WERI-Rb-1 (cell line): ENCODE measurements around the gene OR52E1.

ENCODE experiments used
- DNase-seq: peaks from one replicate; pipeline ENCODE4 v3.0.0-alpha.2; 2020
- H3K27ac ChIP-seq: fragments of 250-450 bp; sonication (Bioruptor Pico); 2 replicates; pipeline ENCODE4 v1.5.1; 2020; ENCODE audit warnings: mild to moderate bottlenecking, moderate library complexity
- H3K27me3 ChIP-seq: fragments of 250-450 bp; sonication (Bioruptor Pico); 2 replicates; pipeline ENCODE4 v1.5.1; 2021; ENCODE audit warnings: mild to moderate bottlenecking, low read depth, moderate library complexity; ENCODE audit not compliant: insufficient read depth, severe bottlenecking
- H3K36me3 ChIP-seq: fragments of 250-450 bp; sonication (Bioruptor Pico); 2 replicates; pipeline ENCODE4 v1.5.1; 2020; ENCODE audit warnings: mild to moderate bottlenecking, moderate library complexity
- H3K4me3 ChIP-seq: 2 replicates; pipeline ENCODE4 v1.5.1; 2011; ENCODE audit warnings: low read depth, mild to moderate bottlenecking, control low read depth, low read length
- H3K9me3 ChIP-seq: fragments of 250-450 bp; sonication (Bioruptor Pico); 2 replicates; pipeline ENCODE4 v1.5.1; 2021; ENCODE audit warnings: mild to moderate bottlenecking, moderate library complexity; ENCODE audit not compliant: severe bottlenecking
- CTCF ChIP-seq: IDR thresholded peaks from 2 replicates; pipeline ENCODE4 v1.5.1; 2011; ENCODE audit warnings: low read depth, mild to moderate bottlenecking, control low read depth, inconsistent platforms, low read length

Gene OR52E1

GRCh38 chr11:5069272-5069671, at the start of gene OR52E1:
OR52E1 (plus strand) TSS chr11:5069572.
- H3K27me3 ChIP-seq: peaks cover 48% of the 10 kb centered on the region
- no peak for DNase-seq
- no peak within 1 kb of the TSS for H3K27ac ChIP-seq
- H3K9me3 ChIP-seq: no peaks in the 10 kb centered on the region
- H3K4me3 ChIP-seq: no peak within 1 kb of the TSS
- no peak for TF ChIP-seq CTCF
- no peaks in the 10 kb centered on the region for H3K36me3 ChIP-seq

GRCh38 chr11:5021996-5022395, 47.4 kb upstream of the OR52E1 start:
- Histone ChIP-seq H3K4me3 (no peak overlapping the region), H3K36me3 (no peaks in the 10 kb centered on the region), H3K27me3 (peaks cover 9% of the 10 kb centered on the region), H3K27ac (no peak overlapping the region), H3K9me3 (peaks cover 6% of the 10 kb centered on the region)
- no peak for DNase-seq
- TF ChIP-seq CTCF: no peak

- Histone ChIP-seq H3K27me3 (peaks cover 41% of the 10 kb centered on the region), H3K27ac (no peak overlapping the region), H3K4me3 (no peak overlapping the region), H3K36me3 (no peaks in the 10 kb centered on the region), H3K9me3 (no peaks in the 10 kb centered on the region)
- DNase-seq: no peak
- TF ChIP-seq CTCF: no peak
Measured at GRCh38 chr11:5036669-5037068, 32.7 kb upstream of the OR52E1 start.

- Histone ChIP-seq H3K27ac (no peak overlapping the region), H3K36me3 (no peaks in the 10 kb centered on the region), H3K27me3 (peaks cover 41% of the 10 kb centered on the region), H3K9me3 (no peaks in the 10 kb centered on the region), H3K4me3 (no peak overlapping the region)
- no peak for DNase-seq
- TF ChIP-seq CTCF: no peak
Measured at GRCh38 chr11:5037926-5038325, 31.4 kb upstream of the OR52E1 start.

GRCh38 chr11:5038341-5038740, 31.0 kb upstream of the OR52E1 start:
- no peak overlapping the region for H3K4me3 ChIP-seq
- no peak for TF ChIP-seq CTCF
- H3K9me3 ChIP-seq: no peaks in the 10 kb centered on the region
- H3K27ac ChIP-seq: no peak overlapping the region
- no peak for DNase-seq
- H3K27me3 ChIP-seq: peaks cover 44% of the 10 kb centered on the region
- no peaks in the 10 kb centered on the region for H3K36me3 ChIP-seq

GRCh38 chr11:5040876-5041275, 28.5 kb upstream of the OR52E1 start:
- no peak for DNase-seq
- Histone ChIP-seq H3K4me3 (no peak overlapping the region), H3K27me3 (peaks cover 53% of the 10 kb centered on the region), H3K27ac (no peak overlapping the region), H3K36me3 (no peaks in the 10 kb centered on the region), H3K9me3 (no peaks in the 10 kb centered on the region)
- TF ChIP-seq CTCF: no peak
